Stimulated activated CD4-positive, alpha-beta T cell treated with anti-CD3 and anti-CD28 coated beads, Interleukin-1b, Interleukin-23, amount 100 ng/mL, for 4 hours (primary cell): Measurements from ENCODE around the gene AHR.

Experiments used
- DNase-seq, 2 donors: peaks; one replicate each; pipeline ENCODE4 v3.0.0-alpha.2; 2020; ENCODE audit warnings: low read depth in 2 of 2

AHR gene

DNA sequence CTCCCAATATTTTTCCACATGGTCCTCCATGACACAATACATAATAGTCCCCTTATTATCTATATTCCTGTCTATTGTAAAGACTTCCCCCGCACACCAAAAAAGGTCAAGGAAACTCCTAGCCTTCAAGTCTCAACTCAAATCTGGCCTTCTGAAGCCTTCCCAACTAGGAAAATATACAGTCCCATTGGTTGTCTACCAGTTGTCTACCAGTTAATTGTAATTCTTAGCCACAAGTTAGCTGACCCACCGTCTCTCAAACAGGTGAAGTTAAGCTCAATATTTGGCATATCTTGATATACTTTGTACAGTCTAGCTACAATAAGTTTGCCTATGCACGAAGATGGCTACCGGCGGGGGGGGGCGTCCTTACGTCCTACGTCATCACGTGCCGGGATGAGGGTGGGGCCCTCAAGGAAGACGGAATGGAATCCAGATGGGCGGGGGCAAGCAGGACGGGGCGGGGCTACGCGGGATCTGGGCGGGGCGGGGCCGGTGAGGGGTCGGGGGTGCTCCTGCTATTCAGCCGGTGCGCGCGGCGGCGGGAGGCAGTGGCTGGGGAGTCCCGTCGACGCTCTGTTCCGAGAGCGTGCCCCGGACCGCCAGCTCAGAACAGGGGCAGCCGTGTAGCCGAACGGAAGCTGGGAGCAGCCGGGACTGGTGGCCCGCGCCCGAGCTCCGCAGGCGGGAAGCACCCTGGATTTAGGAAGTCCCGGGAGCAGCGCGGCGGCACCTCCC, at the start of gene AHR:
Gene AHR, plus strand, starts transcription at position 551 of the 738 bp plus-strand sequence. CDS start 613 bp downstream, outside the sequence.
- DNase-seq, result peak; percentile 83 to 84

DNA sequence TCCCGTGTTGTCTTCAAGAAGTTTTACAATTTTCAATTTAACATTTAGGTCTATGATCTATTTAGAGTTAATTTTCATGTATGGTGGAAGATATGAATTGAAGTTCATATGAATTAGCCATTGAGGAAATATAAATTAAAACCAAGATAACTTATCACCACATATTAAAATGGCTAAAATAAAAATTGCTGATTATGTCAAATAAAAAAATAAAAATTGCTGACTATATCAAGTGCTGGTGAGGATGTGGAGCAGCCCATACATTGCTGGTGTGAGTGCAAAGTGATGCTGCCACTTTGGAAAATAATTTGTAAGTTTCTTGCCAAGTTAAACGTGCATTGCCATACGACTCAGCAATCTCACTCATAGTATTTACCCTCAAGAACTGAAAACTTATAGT, 44.6 kb upstream of the AHR start:
- no peak for DNase-seq

DNA sequence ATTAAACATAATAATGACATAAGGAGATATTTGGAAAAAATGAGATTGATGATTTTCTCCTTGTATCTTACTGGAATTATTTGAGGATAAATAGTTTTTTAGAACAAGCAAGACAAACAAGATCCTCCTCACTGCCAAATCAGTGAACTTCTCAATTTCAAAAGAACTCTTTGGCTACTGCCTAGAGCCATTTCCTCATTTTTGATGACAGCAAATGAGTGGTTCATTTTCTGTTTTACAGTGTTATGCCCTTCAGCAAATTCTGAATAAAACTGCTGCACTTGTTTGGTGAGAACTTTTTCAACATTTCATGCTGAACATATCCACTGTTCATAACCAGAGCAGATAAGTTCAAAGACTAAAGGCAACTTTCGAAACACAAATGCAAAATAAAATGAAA, 42.5 kb upstream of the AHR start:
- no peak for DNase-seq

- DNase-seq, result no peak
Measured at GRCh38 chr7:17256375-17256774, 42.1 kb upstream of the AHR start.

DNA sequence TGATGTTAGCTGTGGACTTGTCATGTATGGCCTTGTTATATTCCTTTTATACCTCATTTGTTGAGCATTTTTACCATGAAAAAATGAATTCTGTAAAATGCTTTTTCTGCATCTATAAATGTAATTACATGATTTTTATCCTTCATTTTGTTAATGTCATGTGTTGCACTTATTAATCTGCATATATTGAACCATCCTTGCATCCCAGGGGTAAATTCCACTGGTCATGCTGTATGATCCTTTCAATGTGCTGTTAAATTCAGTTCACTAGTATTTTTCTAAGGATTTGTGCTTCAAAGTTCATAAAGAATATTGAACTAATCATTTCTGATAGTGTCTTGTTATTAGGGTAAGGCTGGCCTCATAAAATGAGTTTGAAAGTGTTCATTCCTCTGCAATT, 31.9 kb upstream of the AHR start:
- DNase-seq, result no peak

GRCh38 chr7:17269341-17270221, 28.9 kb upstream of the AHR start:
- no peak for DNase-seq

DNA sequence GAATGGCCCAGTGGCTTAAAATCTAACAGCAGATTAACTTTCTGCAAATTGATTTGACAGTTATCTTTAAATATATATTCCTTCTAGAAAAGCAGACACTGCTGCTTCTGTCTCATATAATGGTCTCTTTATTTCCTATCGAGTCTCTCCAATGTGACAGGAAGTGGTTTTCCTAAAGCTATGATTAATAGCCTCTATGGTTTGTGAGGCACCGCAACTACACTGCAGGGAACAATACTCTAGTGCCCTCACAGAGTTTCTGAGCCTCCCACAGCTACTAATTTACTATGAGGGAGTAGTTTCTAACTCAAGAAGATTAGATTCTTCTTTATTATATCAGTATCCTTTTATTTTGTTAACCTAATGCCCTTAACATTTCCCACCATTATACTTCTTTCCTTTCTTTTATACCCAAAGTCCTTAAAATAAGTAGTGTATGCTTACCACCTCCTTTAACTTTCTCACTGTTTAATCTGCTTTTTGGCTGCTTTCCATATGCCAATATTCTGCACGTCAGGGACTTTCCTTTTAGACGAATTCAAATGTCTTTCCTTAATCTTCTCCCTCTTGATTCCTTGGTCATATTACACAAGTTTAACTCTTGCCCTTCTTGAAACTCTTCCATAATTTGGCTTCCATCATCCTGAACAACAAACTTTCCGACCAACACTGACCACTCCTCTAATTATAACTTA, 23.8 kb upstream of the AHR start:
- no peak for DNase-seq

- no peak for DNase-seq
Measured at GRCh38 chr7:17275749-17276671, 22.4 kb upstream of the AHR start.

DNA sequence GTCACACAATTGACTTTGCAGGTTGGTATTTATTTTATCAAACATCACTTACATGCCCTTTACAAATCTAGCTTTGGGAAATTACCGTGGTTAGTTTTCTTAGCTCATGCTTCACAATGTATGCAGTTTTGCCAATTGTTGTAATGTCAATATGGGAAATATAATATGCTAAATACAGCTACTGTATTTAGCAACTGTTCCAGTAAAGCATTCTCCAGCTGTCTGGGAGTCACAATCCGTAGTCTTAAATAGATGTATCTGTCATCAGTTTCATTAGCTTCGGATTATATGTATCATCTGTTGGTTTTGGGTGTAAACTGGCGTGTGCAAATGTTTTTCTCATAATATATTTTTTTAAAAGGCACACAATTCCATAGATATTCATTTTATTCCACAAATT, 19.4 kb upstream of the AHR start:
- no peak for DNase-seq

- DNase-seq, result no peak
Measured at GRCh38 chr7:17289074-17289645, 9.3 kb upstream of the AHR start.

- DNase-seq, result no peak
Measured at GRCh38 chr7:17292843-17293242, 5.6 kb upstream of the AHR start.

DNA sequence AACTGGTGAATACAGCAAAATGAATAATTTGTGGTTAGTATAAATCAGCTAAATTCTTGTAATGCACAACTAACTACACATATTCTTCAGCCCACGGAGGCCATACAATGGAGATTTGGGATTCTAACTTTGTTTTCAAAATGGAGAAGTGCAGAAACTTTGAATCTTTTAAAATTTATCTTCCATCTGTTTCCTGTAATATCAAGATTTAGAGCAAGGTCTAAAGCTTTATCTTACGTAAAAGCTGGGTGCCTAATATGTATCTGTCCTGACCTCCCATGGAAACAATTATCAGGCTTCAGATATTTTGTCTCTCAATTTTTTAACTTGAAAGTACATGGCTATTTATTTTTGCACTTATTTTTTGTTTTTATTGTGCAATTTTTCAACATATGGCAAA, 5.0 kb upstream of the AHR start:
- DNase-seq, result no peak

DNA sequence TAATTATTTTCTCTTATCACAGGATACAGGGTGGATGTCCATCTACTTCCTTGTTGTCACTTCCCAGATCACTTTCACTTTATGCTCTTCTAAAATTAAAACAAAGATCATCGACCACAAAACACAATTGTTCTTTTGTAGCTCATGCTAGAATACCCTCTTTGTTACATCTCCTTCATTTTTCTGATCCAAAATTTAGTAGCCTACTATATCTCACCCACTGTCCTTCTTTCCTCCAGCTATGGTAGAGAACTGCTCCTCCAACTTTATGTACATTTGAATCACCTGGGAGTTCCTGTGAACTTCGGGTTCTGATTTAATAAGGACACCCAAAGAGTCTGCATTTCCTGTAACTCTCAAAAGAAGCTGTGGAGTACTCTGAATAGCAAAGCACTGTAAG, 1.2 kb upstream of the AHR start:
- DNase-seq, result no peak

DNA sequence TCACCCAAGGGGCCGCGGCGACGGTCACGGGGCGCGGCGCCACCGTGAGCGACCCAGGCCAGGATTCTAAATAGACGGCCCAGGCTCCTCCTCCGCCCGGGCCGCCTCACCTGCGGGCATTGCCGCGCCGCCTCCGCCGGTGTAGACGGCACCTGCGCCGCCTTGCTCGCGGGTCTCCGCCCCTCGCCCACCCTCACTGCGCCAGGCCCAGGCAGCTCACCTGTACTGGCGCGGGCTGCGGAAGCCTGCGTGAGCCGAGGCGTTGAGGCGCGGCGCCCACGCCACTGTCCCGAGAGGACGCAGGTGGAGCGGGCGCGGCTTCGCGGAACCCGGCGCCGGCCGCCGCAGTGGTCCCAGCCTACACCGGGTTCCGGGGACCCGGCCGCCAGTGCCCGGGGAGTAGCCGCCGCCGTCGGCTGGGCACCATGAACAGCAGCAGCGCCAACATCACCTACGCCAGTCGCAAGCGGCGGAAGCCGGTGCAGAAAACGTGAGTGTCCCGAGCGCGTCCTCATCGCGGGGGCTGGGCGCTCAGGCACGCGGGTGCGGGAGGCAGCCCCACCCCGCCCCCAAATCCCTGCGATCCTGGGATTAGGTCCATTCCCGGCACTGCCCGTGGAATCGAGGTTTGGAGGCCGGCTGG, 509 bp downstream of the AHR start:
- peak; percentile 44 to 51 for DNase-seq

DNA sequence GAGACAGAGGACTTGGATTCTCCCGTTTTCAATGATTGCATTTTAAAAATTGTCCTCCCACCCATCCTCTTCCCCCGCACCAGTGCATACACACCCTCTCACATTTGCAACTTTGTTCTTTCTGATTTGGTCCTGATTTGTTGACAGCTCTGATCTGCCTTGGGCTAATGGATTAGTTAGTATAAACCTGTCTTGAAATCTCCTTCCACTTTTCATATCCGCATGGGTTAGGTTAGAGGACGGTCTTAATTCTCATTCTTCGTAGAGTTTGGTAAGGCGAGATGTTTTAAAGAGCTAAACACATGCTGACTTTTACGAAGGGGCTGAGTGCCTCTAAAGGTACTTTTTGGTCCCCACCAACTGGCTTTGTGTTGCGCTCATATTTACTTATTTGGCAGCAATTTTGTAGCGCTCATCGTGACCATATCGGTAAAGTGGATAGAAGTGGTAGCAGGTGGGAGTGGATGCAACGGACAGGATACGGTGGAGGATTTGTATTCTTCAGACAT, 1.1 kb downstream of the AHR start:
- DNase-seq, result no peak

DNA sequence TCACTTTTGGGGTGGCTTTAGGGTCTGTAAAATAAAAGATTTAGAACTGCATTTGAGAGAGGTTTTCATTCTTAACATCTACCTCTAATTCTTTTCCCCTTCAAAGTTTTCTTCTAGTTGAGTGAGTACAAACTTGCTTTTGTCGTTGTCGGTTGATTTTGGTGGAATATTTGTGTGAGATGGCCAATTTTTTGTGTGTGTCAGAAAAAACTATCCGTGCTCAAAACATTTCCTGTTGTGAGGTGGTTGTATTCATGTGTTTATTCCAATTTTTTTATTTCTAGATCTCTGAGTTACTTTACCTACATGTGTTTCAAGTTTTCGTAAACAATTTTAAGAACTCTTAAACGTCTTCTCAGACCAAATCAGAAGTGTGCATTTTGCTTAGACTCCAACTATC, 1.6 kb downstream of the AHR start:
- no peak for DNase-seq

- no peak for DNase-seq
Measured at GRCh38 chr7:17300437-17300836, 2.0 kb downstream of the AHR start.

GRCh38 chr7:17301471-17302456, 3.3 kb downstream of the AHR start:
- peak in 1 of 2 donors; percentile 50 for DNase-seq

DNA sequence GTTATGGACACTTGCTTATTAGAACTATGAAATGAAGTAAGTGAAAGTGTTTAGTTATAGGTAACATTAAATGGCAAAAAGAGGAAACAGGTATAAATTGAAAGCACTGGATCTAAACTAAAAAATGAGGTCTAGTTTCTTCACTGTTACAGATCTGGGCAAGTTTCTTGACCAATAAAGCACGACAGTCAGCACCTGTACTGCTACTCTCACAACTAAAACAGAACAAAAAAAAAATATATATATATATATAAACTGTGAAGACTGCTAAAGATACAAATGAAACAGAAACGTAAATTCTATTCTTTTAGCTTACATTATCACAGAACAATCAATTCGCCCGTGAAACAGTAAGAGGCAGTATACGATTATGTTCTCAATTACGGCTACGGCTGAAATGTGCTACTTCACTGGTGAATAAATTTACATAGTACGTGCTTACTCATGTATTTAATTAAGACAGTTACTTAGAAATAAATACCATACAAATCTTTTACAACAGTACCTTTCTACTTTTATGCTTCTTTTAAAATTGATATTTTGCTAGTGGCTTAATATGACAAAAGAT, 4.2 kb downstream of the AHR start:
- peak in 1 of 2 donors; percentile 8 for DNase-seq
